Lung (tissue), 12 donors: ENCODE data around the gene PCK1. TPM values are rescaled to one million over a fixed set of nuclear protein-coding genes. Genes with fewer than 3 reads are reported as not detected.

Experiments
- ATAC-seq: fragments of 200-7000 bp; cut with Tn5 transposase; one replicate; pipeline ENCODE4 v1.9.1; 2020; ENCODE audit warnings: moderate number of reproducible peaks; ENCODE audit not compliant: insufficient read depth, low FRiP score
- DNase-seq, 3 donors: peaks; one replicate each; pipeline ENCODE4 v3.0.0-alpha.2; 2013 to 2017
- H3K27ac ChIP-seq, 2 donors: one replicate each; pipeline ENCODE4 v1.5.1; 2013; ENCODE audit warnings: mild to moderate bottlenecking in 2 of 2, moderate library complexity in 2 of 2, control low read depth in 1 of 2, inconsistent platforms in 1 of 2, low read depth in 1 of 2, low read length in 1 of 2
- H3K27me3 ChIP-seq, 3 donors: one replicate each; pipeline ENCODE4 v1.5.1; 2013; ENCODE audit warnings: low read length in 2 of 3; ENCODE audit not compliant: control insufficient read depth in 3 of 3, insufficient read depth in 3 of 3
- H3K36me3 ChIP-seq, 4 donors: one replicate each; pipeline ENCODE4 v1.5.1; 2013; ENCODE audit warnings: low read length in 4 of 4, mild to moderate bottlenecking in 1 of 4, moderate library complexity in 1 of 4; ENCODE audit not compliant: control insufficient read depth in 4 of 4, insufficient read depth in 4 of 4
- H3K4me1 ChIP-seq, 5 donors: one replicate each; pipeline ENCODE4 v1.5.1; 2013; ENCODE audit warnings: low read length in 5 of 5, mild to moderate bottlenecking in 2 of 5, moderate library complexity in 1 of 5; ENCODE audit not compliant: control insufficient read depth in 5 of 5, insufficient read depth in 5 of 5
- H3K4me3 ChIP-seq: one replicate; pipeline ENCODE4 v1.5.1; 2013; ENCODE audit warnings: mild to moderate bottlenecking, control low read depth, moderate library complexity
- H3K9ac ChIP-seq, 2 donors: one replicate each; pipeline ENCODE4 v1.5.1; 2013; ENCODE audit warnings: low read length in 2 of 2, control low read depth in 1 of 2; ENCODE audit not compliant: insufficient read depth in 1 of 2
- H3K9me3 ChIP-seq, 4 donors: one replicate each; pipeline ENCODE4 v1.5.1; 2013; ENCODE audit warnings: low read length in 3 of 4, mild to moderate bottlenecking in 1 of 4, moderate library complexity in 1 of 4; ENCODE audit not compliant: control insufficient read depth in 4 of 4, insufficient read depth in 3 of 4
- WGBS, 2 donors: extraction: QIAGEN DNeasy Blood & Tissue Kit; methylation state at CpG; one replicate each; pipeline ENCODE4 v1.1.7; 2013; 5-methylcytosine and 5-hydroxymethylcytosine counted together
- polyA plus RNA-seq, 2 donors: library from polyadenylated mRNA; stranded (reverse); fragments of 200-250 nt; gene quantifications; one replicate each; pipeline ENCODE4 v1.2.1, GENCODE V29; 2013
- total RNA-seq, 2 donors: library from RNA; depleted of rRNA in 1 of 2; stranded (reverse); fragments of >200 nt in 1 of 2; gene quantifications; one replicate each; pipeline ENCODE4 v1.2.1, GENCODE V29; 2014 to 2021
- TF ChIP-seq, protein P1 (sequence below): IDR thresholded peaks from 2 replicates; pipeline ENCODE4 v1.5.1; 2012; ENCODE audit warnings: mild to moderate bottlenecking; ENCODE audit errors: control extremely low read depth, extremely low read depth
- donor health status: control.
- donor health status: control.
- donor health status: Bipolar disorder and iron deficiency.
- donor health status: healthy.
- donor health status: DM: yes; HTN: yes; CAD: no.

PCK1 gene
- total and polyA plus RNA-seq, 4 donors, result 0.05 to 1.7 (median 0.55) TPM

DNA sequence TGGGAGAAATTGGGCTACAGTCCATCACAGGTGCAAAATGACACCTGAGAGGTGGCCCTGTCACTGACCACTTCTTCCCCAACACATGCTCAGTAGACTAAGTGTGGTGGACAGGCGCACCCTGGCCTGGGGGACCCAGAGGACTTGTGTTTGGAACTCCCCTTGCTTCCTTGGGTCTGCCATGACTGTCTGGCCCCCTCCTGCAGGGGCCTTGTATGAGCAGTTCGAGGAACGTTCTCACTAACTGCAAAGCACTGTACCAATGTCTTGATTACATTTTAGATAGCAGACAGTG lies 4.0 kb upstream of the PCK1 start:
- no peaks in the 10 kb centered on the region for H3K9me3 ChIP-seq
- TF ChIP-seq, protein P1, sequence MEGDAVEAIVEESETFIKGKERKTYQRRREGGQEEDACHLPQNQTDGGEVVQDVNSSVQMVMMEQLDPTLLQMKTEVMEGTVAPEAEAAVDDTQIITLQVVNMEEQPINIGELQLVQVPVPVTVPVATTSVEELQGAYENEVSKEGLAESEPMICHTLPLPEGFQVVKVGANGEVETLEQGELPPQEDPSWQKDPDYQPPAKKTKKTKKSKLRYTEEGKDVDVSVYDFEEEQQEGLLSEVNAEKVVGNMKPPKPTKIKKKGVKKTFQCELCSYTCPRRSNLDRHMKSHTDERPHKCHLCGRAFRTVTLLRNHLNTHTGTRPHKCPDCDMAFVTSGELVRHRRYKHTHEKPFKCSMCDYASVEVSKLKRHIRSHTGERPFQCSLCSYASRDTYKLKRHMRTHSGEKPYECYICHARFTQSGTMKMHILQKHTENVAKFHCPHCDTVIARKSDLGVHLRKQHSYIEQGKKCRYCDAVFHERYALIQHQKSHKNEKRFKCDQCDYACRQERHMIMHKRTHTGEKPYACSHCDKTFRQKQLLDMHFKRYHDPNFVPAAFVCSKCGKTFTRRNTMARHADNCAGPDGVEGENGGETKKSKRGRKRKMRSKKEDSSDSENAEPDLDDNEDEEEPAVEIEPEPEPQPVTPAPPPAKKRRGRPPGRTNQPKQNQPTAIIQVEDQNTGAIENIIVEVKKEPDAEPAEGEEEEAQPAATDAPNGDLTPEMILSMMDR, result no peak
- H3K36me3 ChIP-seq, result no peaks in the 10 kb centered on the region
- H3K4me3 ChIP-seq, result no peak overlapping the region
- no peak overlapping the region for H3K9ac ChIP-seq
- ATAC-seq, result no peak
- no peak for DNase-seq
- no peaks in the 10 kb centered on the region for H3K4me1 ChIP-seq
- WGBS, 2 donors, result 82 to 89% methylated on average over 3 of the region's 3 CpGs
- H3K27me3 ChIP-seq, result peaks cover 0 to 5% (median 5%) of the 10 kb centered on the region in 3 donors
- H3K27ac ChIP-seq, result no peak overlapping the region

DNA sequence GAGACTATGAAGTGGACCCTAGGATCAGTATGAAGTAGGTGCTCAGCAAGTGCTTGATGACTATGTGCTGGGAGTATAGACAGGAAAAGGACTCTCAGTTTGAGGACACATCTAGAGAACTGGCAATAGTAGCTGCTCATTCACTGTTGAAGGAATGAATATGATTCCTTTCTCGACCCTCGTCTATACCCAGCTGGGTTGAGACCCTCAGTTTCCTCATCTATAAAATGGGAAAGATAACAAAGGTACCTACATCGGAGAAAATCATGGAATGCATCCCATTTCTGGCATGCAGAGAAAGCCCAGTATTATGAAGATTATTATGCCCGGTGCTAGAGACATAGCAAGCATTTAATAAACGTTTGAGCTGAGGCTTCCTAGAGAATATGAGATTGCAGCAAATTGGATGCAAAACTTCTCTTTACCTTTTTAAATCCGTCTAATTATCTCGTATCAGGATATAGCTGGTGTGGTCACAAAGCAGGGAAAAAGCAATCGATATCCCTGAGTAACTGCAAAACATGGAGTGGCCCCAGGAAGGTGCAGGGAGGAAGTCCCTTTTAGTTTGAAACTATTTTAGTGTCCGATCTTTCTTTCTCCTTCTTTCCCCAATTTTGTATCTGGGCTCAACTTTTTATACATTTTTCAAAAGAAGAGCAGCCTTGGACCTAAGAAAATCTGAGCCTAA lies 2.8 kb upstream of the PCK1 start:
- Histone ChIP-seq H3K4me3 (no peak overlapping the region), H3K27me3 (peaks cover 0 to 5% (median 5%) of the 10 kb centered on the region in 3 donors), H3K27ac (no peak overlapping the region), H3K9me3 (no peaks in the 10 kb centered on the region), H3K4me1 (no peaks in the 10 kb centered on the region), H3K9ac (no peak overlapping the region), H3K36me3 (no peaks in the 10 kb centered on the region)
- TF ChIP-seq, protein P1, result no peak
- ATAC-seq (no peak), DNase-seq (no peak)
- WGBS, 2 donors, result 76 to 84% methylated on average over 9 of the region's 9 CpGs

DNA sequence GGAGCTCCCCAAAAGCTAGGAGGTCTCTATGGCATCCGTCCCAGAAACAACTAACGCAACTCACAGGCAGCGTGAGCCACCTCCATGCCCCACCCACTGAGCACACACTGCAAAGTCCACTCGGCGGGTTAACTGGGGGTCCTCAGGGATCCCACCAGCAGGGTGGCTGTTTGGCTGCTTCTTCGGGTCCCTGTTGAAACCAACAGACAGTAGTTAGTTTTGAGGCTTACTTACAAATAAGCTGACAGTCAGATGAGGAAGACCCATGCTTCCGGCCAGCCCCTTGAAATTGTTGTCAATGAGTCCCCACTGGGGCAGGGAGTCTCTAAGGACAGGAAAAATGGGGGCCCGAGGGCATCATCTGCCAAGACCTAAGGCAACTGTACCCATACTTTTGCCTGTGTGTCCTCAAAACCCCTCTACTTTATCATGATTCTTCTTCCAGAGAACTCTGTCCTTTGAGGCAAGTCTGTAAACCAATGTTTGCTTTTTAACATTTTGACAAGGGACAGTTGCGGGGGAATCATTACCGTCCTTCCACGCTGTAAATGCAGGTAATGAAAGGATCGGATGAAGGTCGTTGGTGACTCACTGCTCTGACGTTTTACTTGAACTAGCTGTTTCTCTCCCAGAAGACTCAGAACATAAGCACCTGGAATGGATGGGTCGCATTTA lies 2.2 kb upstream of the PCK1 start:
- Histone ChIP-seq H3K27ac (no peak overlapping the region), H3K9me3 (no peaks in the 10 kb centered on the region), H3K4me3 (no peak overlapping the region), H3K27me3 (peaks cover 0 to 5% (median 3%) of the 10 kb centered on the region in 3 donors), H3K36me3 (no peaks in the 10 kb centered on the region), H3K4me1 (no peaks in the 10 kb centered on the region), H3K9ac (no peak overlapping the region)
- 73 to 83% methylated on average over 15 of the region's 15 CpGs for WGBS, 2 donors
- no peak for DNase-seq
- TF ChIP-seq, protein P1, result no peak
- ATAC-seq, result no peak
